GM19438 (cell line): Measurements from ENCODE around the gene PROM2.

Experiments used
- ATAC-seq: cut with Tn5 transposase; IDR thresholded peaks from one replicate; pipeline ENCODE4 v1.9.1; 2021; ENCODE audit warnings: low read depth; ENCODE audit not compliant: unreplicated experiment

PROM2 gene

DNA sequence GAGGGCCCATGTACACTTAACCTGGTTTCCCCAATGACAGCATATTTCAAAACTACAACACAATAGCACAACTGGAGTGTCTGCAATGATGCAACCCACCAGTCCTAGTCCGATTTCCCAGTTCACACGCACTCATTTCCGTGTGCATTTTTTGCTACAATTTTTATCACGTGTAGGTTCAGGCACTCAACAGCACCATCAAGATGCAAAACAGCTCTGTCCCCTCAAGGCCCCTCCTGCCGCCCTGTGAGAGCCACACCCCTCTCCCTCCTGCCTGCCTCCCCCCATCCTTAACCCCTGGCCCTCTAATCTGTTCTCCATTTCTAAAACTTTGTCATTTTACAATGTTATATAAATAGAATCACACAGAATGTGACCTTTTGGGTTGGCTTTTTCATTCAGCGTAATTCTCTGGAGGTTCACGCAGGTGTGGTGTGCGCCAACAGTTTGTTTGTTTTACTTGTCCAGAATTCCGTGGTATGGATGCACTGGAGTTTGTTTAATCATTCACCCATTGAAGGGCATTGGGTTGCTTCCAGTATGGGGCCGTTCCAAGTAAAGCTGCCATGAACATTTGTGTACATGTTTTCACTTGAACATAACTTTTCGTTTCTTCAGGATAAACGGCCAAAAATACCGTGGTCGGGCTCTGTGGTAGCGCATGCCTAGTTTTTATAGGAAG, 31.3 kb downstream of the PROM2 start:
- ATAC-seq, result no peak

DNA sequence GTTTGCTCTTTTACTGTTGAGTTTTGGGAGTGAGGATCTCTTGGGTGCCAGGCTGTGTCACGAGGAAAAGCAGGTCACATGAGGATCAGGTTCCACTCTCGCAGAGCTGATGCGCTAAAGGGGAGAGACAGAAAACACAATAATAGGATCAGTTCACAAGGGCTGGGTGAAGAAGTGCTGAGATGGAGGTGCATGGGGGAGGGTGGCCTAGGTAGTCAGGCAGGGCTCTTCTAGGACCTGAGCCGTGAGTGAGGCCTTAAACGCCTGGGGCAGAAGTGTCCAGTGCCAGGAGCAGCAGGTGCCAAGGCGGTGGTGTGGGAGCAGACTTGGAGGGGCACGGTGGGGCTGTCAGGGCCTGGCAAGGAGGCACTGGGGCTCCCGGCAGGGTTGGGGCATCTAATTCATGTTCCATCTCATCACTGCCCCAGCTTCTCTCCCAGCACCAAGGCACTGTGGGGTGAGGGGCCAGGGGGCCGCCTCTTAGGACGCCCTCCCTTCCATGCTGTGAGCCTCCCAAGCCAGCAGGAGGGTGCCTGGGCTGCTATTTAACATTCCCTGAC, 32.2 kb downstream of the PROM2 start:
- ATAC-seq, result no peak

DNA sequence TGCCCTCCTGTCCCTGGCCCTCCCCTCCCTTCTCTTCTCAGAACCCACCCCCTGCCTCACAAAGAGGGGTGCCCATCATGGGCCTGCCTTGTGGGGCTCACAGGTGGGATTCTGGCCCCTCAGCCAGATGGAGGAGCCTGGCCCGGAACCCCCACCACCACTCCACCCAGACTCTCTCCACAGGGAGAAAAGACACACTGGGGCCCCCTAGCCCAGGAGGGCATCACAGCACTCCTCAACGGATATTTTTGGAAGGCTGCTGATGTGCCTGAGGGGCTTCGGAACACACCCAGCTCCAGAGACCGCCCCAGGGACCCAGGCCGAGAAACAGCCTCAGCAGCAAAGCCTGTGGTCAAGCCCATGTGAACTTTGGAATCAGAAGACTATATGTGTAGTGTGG, 32.8 kb downstream of the PROM2 start:
- ATAC-seq, result no peak

DNA sequence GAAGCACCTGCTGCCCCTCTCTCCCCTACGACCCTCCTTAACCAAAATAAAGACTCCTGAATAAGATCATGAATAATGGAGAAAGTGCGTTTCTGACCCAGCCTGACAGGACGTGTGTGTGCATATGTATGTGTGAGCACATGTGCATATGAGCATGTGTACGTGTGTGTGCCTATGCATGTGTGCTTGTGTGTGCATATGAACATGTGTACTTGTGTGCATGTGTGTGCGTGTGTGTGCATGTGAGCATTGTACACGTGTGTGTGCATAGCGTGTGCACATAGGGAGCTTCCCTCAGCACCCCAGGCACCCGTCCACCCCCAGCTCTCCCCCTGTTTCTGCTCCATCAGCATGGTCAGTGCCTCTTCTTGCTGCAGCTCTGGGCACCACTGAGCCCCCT, 33.6 kb downstream of the PROM2 start:
- ATAC-seq, result no peak

DNA sequence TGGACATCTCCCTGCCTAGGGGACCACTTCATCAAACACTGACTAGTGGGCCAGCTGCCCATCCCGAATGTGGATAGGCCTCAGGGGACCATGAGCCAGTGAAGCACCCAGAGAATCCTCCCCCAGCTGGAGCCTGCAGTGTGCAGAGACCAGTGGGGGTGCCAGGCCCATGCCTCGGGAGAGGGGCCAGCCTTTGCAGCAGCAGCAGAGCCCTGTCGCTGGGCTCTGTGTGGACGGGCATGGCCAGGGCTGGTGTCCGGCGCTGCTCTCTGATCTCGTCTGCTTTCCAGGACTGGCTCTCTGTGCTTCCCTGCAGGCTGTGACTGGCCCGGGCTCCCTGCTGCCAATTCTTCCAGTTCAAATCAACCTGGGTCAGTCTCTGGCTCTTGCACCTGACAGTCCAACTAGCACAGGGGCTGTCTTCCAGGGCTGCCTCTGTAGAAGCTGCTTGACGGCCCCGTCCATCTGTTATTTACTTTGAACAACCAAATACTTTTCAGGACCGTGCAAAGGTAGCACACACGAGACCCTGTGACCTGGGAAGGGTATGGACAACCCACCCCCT, 34.3 kb downstream of the PROM2 start:
- no peak for ATAC-seq

DNA sequence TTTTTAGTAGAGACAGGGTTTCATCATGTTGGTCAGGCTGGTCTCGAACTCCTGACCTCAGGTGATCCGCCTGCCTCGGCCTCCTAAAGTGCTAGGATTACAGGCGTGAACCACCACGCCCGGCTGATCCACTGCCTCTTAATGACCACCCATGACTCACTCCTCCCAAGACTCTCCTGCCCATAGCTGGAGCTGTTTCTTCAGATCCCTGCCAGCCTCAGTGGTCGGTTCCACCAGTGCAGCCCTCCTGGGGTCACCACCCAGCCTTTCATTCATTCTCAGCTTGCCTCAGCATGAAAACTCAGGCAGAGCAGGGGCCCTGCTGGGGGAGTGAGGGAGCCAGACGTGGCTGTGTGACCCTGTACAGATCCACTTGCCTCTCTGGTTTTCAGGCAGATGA, 35.4 kb downstream of the PROM2 start:
- ATAC-seq, result no peak

DNA sequence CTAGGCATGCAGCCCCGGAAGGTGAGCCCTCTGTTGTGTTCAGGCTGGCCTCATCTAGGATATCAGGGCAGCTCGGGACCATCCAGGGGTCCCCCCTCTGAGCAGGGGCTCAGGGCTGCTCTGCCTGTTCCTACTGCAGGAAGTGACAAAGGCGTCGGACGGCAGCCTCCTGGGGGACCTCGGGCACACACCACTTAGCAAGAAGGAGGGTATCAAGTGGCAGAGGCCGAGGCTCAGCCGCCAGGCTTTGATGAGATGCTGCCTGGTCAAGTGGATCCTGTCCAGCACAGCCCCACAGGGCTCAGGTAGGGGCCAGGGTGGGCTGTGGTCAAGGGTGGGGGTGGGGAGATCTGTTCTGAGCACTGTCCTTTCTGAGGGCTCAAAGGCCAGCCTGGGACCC, 36.0 kb downstream of the PROM2 start:
- no peak for ATAC-seq

DNA sequence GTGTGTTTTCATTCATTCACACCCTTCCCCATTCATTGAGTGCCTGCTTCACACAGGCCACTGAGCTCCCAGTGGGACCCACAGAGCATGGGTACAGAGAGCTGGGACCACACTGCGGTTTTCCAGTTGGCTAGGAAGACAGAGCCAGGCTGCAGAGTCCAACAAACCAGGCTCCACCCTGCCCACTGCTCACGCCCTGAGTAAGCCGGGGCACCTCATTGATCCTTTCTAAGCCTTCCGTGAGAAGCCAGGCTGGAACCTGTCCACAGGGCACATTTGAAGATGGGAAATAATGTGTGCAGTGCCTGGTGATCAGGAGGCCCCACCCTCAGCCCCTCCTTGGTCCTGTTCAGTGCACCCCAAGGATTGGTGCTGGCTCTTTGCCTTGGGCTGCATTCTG, 36.4 kb downstream of the PROM2 start:
- ATAC-seq, result no peak

DNA sequence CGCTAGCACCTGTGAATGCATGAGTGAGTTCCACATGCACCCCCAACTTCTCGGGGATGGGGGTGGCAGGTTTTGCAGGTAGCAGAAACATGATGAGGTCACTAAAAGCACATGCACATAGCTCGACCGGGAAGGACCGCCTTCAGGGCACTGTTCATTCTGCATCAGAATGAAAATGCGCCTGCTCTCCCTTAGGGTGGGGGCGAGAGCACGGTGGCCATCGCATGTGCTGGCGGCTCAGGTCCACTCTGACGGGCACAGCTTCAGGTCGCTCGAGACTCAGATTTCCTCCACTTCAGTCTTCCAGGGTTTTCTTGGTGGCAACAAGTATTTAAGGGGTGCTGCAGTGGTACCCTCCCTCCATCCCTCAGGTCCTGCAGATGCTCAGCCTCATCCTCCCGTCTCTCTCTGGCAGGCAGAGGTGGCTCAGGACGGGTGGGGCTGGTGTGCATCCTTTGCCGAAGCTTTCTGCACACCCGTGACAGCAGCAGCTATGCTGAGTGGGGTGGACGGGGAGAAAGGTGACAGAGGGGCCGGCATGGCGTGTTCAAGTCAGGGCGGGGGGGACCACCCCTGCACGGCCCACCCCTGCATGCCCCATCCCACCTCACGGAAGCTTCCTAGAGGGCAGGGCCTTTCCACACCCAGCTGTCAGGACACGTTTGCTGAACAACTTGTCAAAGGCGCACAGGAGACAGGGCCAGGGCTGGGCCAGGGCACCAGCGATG, 37.7 kb downstream of the PROM2 start:
- no peak for ATAC-seq

DNA sequence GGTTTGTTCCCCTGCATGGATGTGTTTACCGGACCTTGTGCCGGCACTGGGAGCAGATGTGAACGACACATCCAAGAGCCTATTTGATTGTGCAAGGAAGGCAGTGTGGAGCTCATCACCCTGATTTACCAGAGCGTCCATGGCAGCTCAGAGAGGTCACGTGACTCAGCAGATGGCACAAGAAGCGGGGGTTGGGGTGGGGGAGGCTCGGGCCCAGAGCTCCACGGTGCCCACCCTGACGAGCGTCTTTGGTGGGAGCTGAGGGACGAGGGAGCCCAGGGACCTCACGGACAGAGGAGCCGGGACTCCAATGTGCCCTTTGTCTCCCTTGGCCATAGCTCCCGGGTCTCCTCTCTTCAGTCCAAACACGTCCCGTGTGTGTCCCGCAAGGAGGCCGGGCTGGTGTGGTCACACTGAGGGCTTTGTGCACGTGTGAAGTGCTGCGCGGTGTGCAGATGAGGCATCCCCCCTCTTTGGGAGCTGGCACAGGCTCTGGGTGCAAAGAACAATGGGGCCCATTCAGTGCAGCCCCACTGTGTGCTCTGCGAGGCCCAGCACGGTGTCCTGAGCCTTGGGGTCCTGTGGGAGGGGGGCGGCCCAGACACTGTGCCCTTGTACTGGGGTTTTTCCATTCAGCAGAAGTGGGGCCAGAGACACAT, 38.4 kb downstream of the PROM2 start:
- ATAC-seq, result no peak

DNA sequence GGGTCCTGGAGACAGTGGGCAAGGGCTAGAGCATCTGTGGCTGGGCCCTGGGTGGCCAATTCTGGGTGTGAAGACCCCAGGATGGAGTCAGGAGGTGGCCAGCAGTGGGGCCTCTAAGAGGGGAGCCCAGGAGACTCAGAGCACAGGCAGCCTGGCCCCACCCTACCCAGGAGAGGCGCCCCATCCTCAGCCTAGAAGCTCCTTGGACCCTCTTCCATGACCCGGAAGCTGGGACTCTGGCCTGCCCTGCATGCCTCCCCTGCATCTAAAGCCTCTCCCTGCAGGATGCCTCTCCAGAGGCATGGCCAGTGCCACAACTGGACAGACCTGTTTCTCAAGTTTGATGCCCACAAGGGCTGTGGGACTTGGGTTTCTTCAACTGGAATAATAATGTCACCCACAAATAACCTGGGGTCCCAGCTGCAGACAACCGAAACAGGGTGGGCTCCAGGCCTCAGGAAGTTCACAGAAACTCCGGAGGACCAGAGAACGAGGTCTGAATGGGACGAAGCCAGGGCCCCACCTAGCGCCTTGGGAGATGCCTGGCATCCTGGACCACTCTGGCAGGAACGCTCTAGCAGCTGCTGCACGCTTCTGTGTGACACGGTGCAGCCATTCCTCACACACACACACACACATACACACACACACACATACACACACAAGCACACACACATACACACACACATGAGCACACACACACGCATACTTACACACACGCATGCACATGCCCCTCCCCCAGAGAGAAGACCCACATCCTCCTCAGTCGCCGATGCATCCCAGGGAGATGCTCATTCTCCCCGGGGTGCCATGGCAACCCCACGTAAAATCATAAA, 39.3 kb downstream of the PROM2 start:
- no peak for ATAC-seq

DNA sequence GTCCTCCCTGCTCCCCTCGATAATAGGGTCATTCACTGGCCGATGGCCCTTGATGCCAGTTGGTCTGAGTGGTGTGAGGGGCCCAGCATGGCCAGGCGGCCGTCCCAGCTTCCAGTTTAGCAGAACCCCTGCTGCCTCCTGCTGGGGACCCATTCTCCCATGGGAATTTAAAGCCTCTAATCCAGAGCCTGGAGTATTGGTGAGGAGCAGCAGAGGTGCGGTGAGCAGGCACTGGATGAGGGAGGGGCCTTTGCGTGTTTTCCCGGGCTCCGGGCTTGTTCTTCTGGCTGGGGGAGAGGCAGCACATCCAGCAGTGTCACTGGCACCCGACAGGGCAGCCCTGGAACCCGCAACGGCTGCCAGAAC, 40.3 kb downstream of the PROM2 start:
- ATAC-seq, result no peak

DNA sequence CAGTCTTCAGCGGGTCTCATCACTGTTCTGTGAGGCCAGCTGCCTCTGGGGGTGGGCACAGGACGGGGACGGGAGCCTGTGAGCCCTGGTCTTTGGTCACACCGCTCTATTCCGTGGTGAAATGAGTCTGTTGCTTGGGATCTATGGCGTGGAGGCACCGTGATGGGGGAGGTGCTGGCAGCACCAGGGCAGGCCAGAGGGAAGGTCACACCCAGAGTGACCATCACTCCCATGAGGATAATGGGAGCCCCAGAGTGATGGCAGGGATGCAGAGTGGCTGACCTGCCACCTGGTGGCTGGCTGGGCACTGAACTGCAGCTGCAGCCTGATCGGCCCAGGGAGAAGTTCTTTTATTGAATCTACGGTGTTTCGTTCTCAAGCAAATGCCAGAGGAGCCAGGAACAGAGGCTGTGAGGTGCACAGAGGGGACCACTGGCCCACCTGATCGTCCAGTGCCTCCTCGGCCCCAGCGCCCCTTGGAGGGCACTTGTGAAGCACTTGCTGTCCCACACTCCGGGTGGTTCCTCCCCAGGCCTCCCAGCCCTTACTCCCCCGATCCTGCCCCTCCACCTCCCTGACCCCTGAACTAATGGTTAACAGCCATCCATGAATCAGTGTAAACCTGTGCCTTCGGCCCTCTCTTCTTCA, 40.8 kb downstream of the PROM2 start:
- ATAC-seq, result no peak

DNA sequence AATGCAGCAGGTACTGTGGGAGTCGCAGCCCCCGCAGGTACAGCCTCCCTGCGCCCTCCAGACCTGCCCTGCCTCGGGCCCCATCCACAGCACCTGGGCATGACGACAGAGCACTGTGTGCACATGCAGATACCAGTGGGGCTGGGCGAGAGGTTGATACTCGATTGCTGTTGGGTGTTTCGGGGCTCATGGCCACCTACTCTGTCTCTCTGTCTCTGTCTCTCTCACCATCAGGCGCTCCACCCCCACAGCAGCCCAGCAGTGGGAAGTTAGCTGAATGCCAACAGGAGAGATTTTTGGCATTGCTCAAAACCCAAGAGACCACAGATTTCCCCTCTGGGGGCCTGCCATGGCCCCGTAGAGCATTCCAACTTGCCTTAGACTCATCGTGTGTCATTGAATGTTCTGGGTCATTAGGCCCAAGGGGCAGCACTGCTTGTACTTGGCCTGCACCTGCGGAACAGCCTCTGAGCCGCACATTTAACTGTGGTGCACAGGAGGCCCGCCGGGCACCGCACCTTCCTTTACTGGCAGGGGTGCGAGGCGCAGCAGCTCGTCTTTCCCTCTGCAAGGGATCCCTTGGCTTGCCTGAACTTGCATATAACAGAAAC, 41.7 kb downstream of the PROM2 start:
- ATAC-seq, result no peak

DNA sequence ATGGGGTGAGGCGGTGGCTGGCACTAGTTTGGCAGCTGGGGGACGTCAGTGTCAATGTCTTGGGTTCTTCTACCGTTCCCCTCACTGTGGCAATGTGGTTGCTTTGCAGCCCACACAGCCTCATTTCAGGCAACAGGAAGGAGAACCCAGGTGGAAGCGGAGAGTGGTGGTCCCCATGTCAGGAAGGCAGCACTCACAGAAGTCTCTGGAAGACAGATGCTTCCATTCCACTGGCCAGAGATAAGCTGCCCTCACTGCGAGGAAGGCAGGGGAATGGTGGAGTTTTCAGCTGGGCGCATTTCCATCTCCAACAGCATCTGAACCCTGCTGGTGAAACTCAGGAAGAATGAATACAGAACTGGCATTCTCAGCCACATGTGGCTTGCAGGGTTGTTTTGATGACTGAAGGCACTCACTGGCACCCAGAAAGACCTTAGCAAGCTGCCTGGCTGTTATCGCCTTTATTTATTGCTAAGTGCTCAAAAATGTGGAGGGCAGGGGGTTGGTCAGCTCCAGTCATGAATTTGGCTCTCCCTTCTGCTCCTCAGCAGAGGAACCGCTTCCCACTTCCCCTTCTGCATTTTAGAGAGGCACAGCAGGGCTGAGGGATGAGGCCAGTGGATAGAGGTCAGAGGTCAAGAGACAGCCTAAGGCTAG, 42.3 kb downstream of the PROM2 start:
- ATAC-seq, result no peak

DNA sequence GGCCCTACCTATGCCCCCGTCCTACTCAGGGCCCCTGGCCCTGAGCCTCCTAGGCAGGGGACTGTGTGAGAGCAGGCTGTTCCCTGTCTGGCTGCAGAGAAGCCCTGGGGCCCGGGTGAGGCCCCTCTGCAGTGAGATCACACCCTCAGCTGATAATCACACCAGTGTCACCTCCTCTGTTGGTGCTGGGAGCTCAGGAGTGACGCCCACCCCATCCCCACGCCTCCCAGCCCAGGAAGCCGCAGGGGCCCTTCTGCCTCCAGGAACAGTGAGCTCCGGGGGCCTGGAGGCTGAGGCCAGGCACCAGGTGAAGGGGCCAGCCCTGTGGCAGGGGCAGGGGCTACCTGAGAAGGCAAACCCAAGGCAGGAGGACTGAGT, 42.9 kb downstream of the PROM2 start:
- ATAC-seq, result no peak

DNA sequence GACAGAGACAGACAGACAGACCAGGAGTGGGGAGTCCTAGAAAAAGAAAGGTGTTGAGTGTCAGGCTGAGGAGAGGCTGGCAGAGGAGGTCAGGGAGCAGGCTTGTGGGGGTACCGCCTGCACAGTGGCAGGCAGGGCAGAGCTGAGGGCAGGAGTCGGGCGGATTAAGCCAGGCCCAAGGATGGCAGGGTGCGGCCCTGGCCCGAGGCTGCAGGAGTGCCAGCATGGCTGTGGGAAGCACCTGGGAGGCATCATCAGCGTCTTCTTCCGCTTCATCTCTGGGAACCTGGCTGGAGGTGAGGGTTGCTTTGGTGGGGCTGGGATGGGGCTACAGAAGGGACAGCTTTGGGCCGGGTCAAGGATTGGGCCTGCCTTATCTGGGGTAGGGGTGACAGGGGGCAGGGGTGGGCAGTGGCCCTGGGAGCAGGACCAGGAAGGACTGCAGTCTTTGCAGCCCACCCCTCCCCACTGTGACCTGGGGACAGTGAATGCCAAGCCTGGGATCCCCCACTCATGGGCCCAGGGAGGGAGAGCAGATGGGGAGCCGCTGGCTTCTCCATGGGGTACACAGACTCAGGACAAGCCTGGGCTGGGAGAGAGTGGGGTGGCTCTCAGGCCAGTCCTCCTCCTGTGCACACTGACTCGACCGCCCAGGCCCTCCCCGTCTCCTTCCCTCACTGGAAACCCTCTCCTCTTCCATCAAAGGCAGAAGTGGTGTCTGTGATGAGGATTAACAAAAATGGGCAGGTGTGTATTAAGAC, 43.6 kb downstream of the PROM2 start:
- no peak for ATAC-seq

DNA sequence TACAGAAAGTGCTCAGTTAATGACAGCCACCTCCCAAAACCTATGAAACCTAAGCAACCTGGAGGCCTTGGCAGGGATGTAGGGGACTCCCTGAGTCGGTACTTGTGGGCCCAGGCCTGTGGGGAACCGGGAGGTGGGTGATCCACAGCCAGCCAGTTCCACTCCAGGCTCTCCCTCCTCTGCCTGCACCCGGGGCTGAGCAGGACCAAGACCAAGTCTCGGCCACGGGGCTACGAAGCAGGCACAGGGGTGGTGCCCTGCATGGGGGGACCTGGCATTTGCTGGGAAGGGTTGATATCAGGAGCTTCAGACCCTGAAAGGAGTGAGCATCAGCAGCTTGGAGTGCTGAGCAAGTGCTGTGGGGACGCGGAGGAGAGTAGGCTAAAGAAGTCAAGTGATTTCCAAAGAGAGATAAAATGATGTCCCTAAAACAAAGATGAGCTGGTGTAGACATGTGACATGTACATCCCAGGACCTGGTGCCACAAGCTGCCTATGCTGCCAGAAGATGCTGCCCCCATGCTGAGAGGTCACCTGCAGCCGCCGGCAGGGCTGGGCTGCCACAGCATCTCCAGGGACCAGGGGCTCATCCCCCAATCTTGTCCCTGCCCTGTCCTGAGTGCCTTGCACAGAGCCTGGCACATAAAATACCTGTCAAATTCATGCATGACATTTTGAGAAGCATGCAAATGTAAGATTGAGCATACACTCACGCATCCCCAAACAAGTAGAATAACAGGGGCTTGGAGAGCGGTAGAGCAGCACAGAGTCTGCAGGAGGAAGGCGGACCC, 44.4 kb downstream of the PROM2 start:
- ATAC-seq, result no peak
